KOPT-K1 (cell line): ENCODE results near the gene ENDOD1.

ENCODE experiments used
- H3K27ac ChIP-seq: fragments of 200-600 bp; sonication (generic); 2 replicates; pipeline ENCODE4 v1.5.1; 2016; ENCODE audit warnings: antibody characterized with exemption, mild to moderate bottlenecking, low read depth, low read length; ENCODE audit not compliant: poor library complexity, severe bottlenecking
- H3K36me3 ChIP-seq: fragments of 200-600 bp; sonication (generic); 2 replicates; pipeline ENCODE4 v1.5.1; 2017; ENCODE audit warnings: antibody characterized with exemption, mild to moderate bottlenecking, low read length, moderate library complexity; ENCODE audit not compliant: insufficient read depth
- H3K9me3 ChIP-seq: fragments of 200-600 bp; sonication (generic); 2 replicates; pipeline ENCODE4 v1.5.1; 2017; ENCODE audit warnings: antibody characterized with exemption, low read length, mild to moderate bottlenecking; ENCODE audit not compliant: insufficient read depth, poor library complexity, severe bottlenecking

ENDOD1 gene

DNA sequence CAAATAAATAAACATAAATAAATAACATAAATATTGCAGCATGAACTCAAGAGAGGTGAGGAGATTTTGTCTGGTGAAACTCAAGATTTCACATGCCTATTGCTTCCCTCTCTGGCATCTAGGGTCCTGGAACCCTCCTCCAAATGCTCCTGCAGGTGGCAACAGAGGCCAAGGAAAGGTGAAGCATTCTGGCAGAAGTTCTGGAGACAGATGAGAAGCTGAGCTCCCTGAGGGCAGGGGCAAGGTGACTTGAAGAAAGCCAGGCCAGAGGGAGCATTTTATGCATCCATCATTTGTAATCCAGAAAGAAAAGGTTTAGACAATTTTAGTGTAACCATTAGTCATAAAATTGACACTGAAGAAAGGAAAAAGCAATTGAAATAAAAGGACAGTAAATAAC is 64.9 kb downstream of the ENDOD1 start:
- Histone ChIP-seq H3K27ac (no peak overlapping the region), H3K9me3 (no peaks in the 10 kb centered on the region), H3K36me3 (no peaks in the 10 kb centered on the region)

DNA sequence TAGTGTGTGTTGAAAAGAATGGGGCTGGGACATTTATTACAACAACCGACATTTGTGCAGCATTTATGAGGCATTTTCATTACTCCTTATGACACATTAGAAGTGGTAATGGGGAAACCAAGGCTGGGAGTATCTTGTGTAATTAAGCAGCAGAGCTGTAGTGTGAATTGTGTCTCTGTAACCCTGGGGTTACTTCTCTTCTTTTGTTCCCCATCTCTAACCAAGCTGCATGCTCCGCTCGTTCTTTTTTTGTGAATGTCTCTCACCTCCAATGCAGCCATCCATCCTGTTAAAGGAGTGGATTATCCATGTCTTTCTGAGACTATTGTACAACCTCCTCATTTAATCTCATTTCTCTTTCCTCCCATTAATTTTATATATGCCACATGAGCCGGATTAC is 65.7 kb downstream of the ENDOD1 start:
- H3K36me3 ChIP-seq, result no peaks in the 10 kb centered on the region
- H3K9me3 ChIP-seq, result no peaks in the 10 kb centered on the region
- H3K27ac ChIP-seq, result no peak overlapping the region

GRCh38 chr11:95156133-95156721 is 66.6 kb downstream of the ENDOD1 start:
- Histone ChIP-seq H3K9me3 (no peaks in the 10 kb centered on the region), H3K36me3 (no peaks in the 10 kb centered on the region), H3K27ac (no peak overlapping the region)

DNA sequence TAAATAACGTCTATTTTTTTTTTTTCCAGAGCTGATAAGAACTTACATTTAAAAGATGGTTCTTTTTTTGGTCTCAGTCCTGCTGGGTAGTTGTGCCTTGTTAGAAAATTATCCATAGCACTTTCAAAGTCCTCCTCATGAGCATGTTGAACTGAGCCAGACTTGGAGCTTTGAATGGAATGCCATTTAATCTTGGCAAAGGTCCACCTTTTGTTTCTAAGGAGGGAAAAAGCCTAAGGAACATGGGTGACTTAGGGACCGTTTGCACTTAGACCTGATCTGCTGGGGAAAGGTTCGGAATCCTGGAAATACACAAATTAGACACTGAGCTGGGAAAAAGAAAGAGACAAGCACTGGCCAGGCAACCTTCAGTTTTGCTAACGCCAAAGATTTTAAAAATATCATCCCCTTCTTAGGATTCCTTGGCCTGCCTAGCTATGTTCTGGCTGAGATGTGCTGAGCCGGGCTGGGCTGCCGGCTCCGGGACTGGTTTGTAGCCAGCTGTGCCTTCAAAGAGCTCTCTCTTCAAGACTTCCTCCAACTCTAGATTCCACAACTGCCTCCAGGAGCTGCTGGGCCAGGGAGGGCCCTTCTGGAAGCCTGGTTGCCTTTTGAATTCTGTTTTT is 67.4 kb downstream of the ENDOD1 start:
- no peaks in the 10 kb centered on the region for H3K36me3 ChIP-seq
- no peaks in the 10 kb centered on the region for H3K9me3 ChIP-seq
- no peak overlapping the region for H3K27ac ChIP-seq

GRCh38 chr11:95157824-95158223 is 68.2 kb downstream of the ENDOD1 start:
- Histone ChIP-seq H3K9me3 (no peaks in the 10 kb centered on the region), H3K36me3 (no peaks in the 10 kb centered on the region), H3K27ac (no peak overlapping the region)

- Histone ChIP-seq H3K9me3 (no peaks in the 10 kb centered on the region), H3K27ac (no peak overlapping the region), H3K36me3 (no peaks in the 10 kb centered on the region)
These were observed 71.6 kb downstream of the ENDOD1 start for GRCh38 chr11:95161248-95161647.

GRCh38 chr11:95163106-95163505 is 73.5 kb downstream of the ENDOD1 start:
- H3K36me3 ChIP-seq, result no peaks in the 10 kb centered on the region
- H3K9me3 ChIP-seq, result no peaks in the 10 kb centered on the region
- H3K27ac ChIP-seq, result no peak overlapping the region

- no peak overlapping the region for H3K27ac ChIP-seq
- no peaks in the 10 kb centered on the region for H3K9me3 ChIP-seq
- no peaks in the 10 kb centered on the region for H3K36me3 ChIP-seq
These were observed 76.0 kb downstream of the ENDOD1 start for GRCh38 chr11:95165638-95166037.

GRCh38 chr11:95166781-95167180 is 77.1 kb downstream of the ENDOD1 start:
- Histone ChIP-seq H3K27ac (no peak overlapping the region), H3K9me3 (no peaks in the 10 kb centered on the region), H3K36me3 (no peaks in the 10 kb centered on the region)

GRCh38 chr11:95170294-95170693 is 80.6 kb downstream of the ENDOD1 start:
- H3K9me3 ChIP-seq, result no peaks in the 10 kb centered on the region
- H3K36me3 ChIP-seq, result no peaks in the 10 kb centered on the region
- H3K27ac ChIP-seq, result no peak overlapping the region

- H3K36me3 ChIP-seq, result no peaks in the 10 kb centered on the region
- no peak overlapping the region for H3K27ac ChIP-seq
- H3K9me3 ChIP-seq, result no peaks in the 10 kb centered on the region
These were observed 86.3 kb downstream of the ENDOD1 start for GRCh38 chr11:95175818-95176380.
